ENCODE measurements around the gene UBE3D.

DNA sequence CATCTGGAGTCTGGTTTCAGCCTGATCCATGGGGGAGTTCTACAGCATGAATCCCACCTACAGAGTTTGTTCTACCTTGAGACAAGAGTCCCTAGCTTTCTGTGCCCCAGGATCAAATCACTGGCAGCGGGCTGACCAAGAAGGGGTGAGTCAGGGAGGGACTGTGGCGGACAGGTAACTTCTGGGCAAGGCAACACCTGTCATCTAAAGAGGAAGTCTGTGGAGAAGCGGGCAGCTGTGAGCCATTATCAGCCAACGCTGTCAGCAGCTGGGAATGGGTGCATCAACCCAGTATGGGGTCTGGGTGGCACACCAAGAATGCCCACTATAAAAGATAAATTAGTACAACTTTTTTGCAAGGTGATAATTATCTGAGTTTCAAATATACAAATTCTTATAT is 45.9 kb downstream of the UBE3D start:
- TF ChIP-seq POLR2A (IDR thresholded peaks at IDR 0.05) (no peak), CTCF (IDR thresholded peaks at IDR 0.05) (no peak)
